Neural progenitor cell (in vitro differentiated cells): ENCODE results near the gene CSGALNACT2. TPM values are rescaled to one million over a fixed set of nuclear protein-coding genes. Genes with fewer than 3 reads are reported as not detected.

Experiments
- DNase-seq: peaks from one replicate; pipeline ENCODE4 v3.0.0-alpha.2; 2016; ENCODE audit warnings: low spot score
- H2AFZ ChIP-seq: fragments of 200-600 bp; sonication (generic); replicated peaks from 2 replicates; pipeline ENCODE4 v1.6.1; 2016; ENCODE audit warnings: antibody characterized with exemption
- H3F3A ChIP-seq: fragments of 200-600 bp; sonication (generic); 2 replicates; pipeline ENCODE4 v1.6.1; 2016; ENCODE audit warnings: antibody characterized with exemption, low read depth
- H3K27ac ChIP-seq: fragments of 200-600 bp; sonication (generic); 2 replicates; pipeline ENCODE4 v1.5.1; 2016; ENCODE audit warnings: mild to moderate bottlenecking
- H3K27me3 ChIP-seq: fragments of 200-600 bp; sonication (generic); 2 replicates; pipeline ENCODE4 v1.6.1; 2016; ENCODE audit warnings: mild to moderate bottlenecking, moderate library complexity
- H3K36me3 ChIP-seq: fragments of 200-600 bp; sonication (generic); 2 replicates; pipeline ENCODE4 v1.5.1; 2016
- H3K4me1 ChIP-seq: fragments of 200-600 bp; sonication (generic); 2 replicates; pipeline ENCODE4 v1.6.1; 2016; ENCODE audit warnings: mixed run types
- H3K4me2 ChIP-seq: fragments of 200-600 bp; sonication (generic); 2 replicates; pipeline ENCODE4 v1.6.1; 2016
- H3K4me3 ChIP-seq: fragments of 200-600 bp; sonication (generic); 2 replicates; pipeline ENCODE4 v1.5.1; 2016
- H3K79me2 ChIP-seq: fragments of 200-600 bp; sonication (generic); 2 replicates; pipeline ENCODE4 v1.6.1; 2016; ENCODE audit warnings: low read depth
- H3K9ac ChIP-seq: fragments of 200-600 bp; sonication (generic); 2 replicates; pipeline ENCODE4 v1.6.1; 2016
- H3K9me3 ChIP-seq: fragments of 200-600 bp; sonication (generic); 2 replicates; pipeline ENCODE4 v1.5.1; 2016; ENCODE audit warnings: low read depth
- H4K20me1 ChIP-seq: fragments of 200-600 bp; sonication (generic); 2 replicates; pipeline ENCODE4 v1.6.1; 2016; ENCODE audit warnings: low read depth
- H3K27ac Mint-ChIP-seq: 3 replicates; pipeline ENCODE4 v1.8.0; 2021; ENCODE audit warnings: mixed read lengths
- H3K27me3 Mint-ChIP-seq: 2 replicates; pipeline ENCODE4 v1.8.0; 2022; ENCODE audit warnings: low read depth, mild to moderate bottlenecking, inconsistent platforms, moderate library complexity, mixed read lengths; ENCODE audit not compliant: insufficient read depth
- H3K36me3 Mint-ChIP-seq: 3 replicates; pipeline ENCODE4 v1.8.0; 2021; ENCODE audit warnings: mixed read lengths
- H3K4me1 Mint-ChIP-seq: 3 replicates; pipeline ENCODE4 v1.8.0; 2021; ENCODE audit warnings: mixed read lengths
- H3K4me3 Mint-ChIP-seq: 3 replicates; pipeline ENCODE4 v1.8.0; 2021; ENCODE audit warnings: mild to moderate bottlenecking, moderate library complexity, mixed read lengths
- H3K9me3 Mint-ChIP-seq: 3 replicates; pipeline ENCODE4 v1.8.0; 2020; ENCODE audit warnings: mixed read lengths
- EZH2 ChIP-seq: fragments of 200-600 bp; sonication (generic); IDR thresholded peaks from 2 replicates; pipeline ENCODE4 v1.6.1; 2017; ENCODE audit warnings: antibody characterized with exemption, mild to moderate bottlenecking, moderate library complexity
- EZH2phosphoT487 ChIP-seq: fragments of 200-600 bp; sonication (generic); IDR thresholded peaks from 2 replicates; pipeline ENCODE4 v1.6.1; 2017; ENCODE audit warnings: antibody characterized with exemption
- total RNA-seq: library from RNA; depleted of rRNA; stranded (reverse); fragments of >200 nt; gene quantifications from 2 replicates; pipeline ENCODE4 v1.2.3, GENCODE V29; 2015; ENCODE audit warnings: low replicate concordance
- TF ChIP-seq, protein P1 (sequence below): fragments of 200-600 bp; sonication (generic); IDR thresholded peaks from 2 replicates; pipeline ENCODE4 v1.5.1; 2017; ENCODE audit warnings: antibody characterized with exemption, mild to moderate bottlenecking

Gene CSGALNACT2
- total RNA-seq, 1 donor from 2014 or later: 9.3 TPM

- no peak overlapping the region for H3K27ac Mint-ChIP-seq
- Histone ChIP-seq H3K9ac (no peak overlapping the region), H3K4me2 (no peak overlapping the region), H4K20me1 (no peaks in the 10 kb centered on the region), H2AFZ (no peak overlapping the region), H3K27ac (no peak overlapping the region), H3K4me3 (no peak overlapping the region), H3F3A (no peaks in the 10 kb centered on the region), H3K27me3 (no peaks in the 10 kb centered on the region), H3K9me3 (no peaks in the 10 kb centered on the region), H3K36me3 (no peaks in the 10 kb centered on the region), H3K4me1 (no peaks in the 10 kb centered on the region), H3K79me2 (no peaks in the 10 kb centered on the region)
- H3K4me3 Mint-ChIP-seq: no peak overlapping the region
- no peaks in the 10 kb centered on the region for H3K9me3 Mint-ChIP-seq
- no peaks in the 10 kb centered on the region for H3K36me3 Mint-ChIP-seq
- H3K4me1 Mint-ChIP-seq: no peaks in the 10 kb centered on the region
- no peak for DNase-seq
- no peak for TF ChIP-seq EZH2
- TF ChIP-seq EZH2phosphoT487: no peak
- TF ChIP-seq, protein P1, sequence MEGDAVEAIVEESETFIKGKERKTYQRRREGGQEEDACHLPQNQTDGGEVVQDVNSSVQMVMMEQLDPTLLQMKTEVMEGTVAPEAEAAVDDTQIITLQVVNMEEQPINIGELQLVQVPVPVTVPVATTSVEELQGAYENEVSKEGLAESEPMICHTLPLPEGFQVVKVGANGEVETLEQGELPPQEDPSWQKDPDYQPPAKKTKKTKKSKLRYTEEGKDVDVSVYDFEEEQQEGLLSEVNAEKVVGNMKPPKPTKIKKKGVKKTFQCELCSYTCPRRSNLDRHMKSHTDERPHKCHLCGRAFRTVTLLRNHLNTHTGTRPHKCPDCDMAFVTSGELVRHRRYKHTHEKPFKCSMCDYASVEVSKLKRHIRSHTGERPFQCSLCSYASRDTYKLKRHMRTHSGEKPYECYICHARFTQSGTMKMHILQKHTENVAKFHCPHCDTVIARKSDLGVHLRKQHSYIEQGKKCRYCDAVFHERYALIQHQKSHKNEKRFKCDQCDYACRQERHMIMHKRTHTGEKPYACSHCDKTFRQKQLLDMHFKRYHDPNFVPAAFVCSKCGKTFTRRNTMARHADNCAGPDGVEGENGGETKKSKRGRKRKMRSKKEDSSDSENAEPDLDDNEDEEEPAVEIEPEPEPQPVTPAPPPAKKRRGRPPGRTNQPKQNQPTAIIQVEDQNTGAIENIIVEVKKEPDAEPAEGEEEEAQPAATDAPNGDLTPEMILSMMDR: no peak
- no peaks in the 10 kb centered on the region for H3K27me3 Mint-ChIP-seq
These were observed 23.3 kb upstream of the CSGALNACT2 start for GRCh38 chr10:43114743-43115611.

DNA sequence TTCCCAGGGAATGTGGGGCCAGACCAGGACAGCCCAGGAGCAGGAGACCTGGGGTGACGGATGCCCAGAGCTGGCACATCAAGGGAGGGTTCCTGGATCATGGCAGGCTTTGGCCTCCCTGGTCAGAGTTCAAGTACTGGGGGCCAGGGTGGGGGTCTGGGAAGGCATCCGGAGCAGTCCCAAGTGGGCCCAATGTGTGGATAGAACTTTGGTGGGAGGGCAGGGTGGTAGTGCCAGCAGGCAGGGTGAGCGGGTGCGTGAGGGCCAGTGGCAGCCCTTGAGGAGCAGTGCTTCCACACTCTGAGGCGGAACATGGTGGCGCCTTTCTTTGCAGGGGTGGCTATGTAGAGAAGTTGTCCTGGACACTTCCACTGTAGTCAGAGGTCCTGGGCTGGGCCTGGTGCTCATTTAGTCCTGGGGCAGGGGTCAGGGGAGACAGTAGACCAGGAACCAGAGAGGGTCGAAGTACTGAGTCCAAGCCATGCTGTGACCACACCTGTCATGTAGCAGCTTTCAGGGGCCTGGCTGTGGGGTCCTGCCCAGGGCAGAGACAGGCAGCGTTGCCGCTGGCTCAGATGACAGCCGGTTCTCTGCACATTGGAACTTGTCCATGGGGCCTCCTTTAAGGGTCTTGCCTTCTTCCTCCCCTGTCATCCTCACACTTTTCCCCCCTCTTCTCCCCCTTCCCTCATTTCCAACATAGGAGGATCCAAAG lies 22.2 kb upstream of the CSGALNACT2 start:
- H3K27me3 ChIP-seq: no peaks in the 10 kb centered on the region
- Mint-ChIP-seq H3K4me3 (no peak overlapping the region), H3K36me3 (no peaks in the 10 kb centered on the region), H3K4me1 (peaks cover 8% of the 10 kb centered on the region), H3K27me3 (no peaks in the 10 kb centered on the region), H3K27ac (no peak overlapping the region), H3K9me3 (no peaks in the 10 kb centered on the region)
- H3K9ac ChIP-seq: no peak overlapping the region
- H3K27ac ChIP-seq: no peak overlapping the region
- no peak for DNase-seq
- no peaks in the 10 kb centered on the region for H4K20me1 ChIP-seq
- H3K36me3 ChIP-seq: no peaks in the 10 kb centered on the region
- no peaks in the 10 kb centered on the region for H3K9me3 ChIP-seq
- H2AFZ ChIP-seq: no peak overlapping the region
- H3K79me2 ChIP-seq: no peaks in the 10 kb centered on the region
- TF ChIP-seq EZH2phosphoT487 (no peak), EZH2 (no peak)
- TF ChIP-seq, protein P1: no peak
- no peak overlapping the region for H3K4me2 ChIP-seq
- no peaks in the 10 kb centered on the region for H3F3A ChIP-seq
- no peak overlapping the region for H3K4me3 ChIP-seq
- H3K4me1 ChIP-seq: no peaks in the 10 kb centered on the region

DNA sequence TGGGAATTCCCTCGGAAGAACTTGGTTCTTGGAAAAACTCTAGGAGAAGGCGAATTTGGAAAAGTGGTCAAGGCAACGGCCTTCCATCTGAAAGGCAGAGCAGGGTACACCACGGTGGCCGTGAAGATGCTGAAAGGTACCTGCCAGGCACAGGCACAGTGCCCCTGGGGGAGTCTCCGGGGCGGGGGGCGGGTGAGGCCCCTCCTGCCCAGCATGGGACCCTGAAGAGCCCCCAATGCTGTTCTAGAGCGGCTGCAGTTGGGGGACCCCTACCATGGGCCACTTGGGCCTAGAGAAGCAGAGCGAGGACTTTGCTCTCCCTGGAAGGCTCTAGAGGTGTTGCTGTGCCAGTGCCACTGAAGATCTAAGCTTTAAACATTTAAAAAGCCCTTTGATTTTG lies 21.6 kb upstream of the CSGALNACT2 start:
- Histone ChIP-seq H3K9ac (no peak overlapping the region), H3K36me3 (no peaks in the 10 kb centered on the region), H4K20me1 (no peaks in the 10 kb centered on the region), H3K9me3 (no peaks in the 10 kb centered on the region), H3K4me3 (no peak overlapping the region), H3K4me1 (no peaks in the 10 kb centered on the region), H3K27me3 (no peaks in the 10 kb centered on the region), H3F3A (no peaks in the 10 kb centered on the region), H3K79me2 (no peaks in the 10 kb centered on the region), H3K4me2 (no peak overlapping the region), H2AFZ (no peak overlapping the region), H3K27ac (no peak overlapping the region)
- TF ChIP-seq EZH2 (no peak), EZH2phosphoT487 (no peak)
- TF ChIP-seq, protein P1: no peak
- Mint-ChIP-seq H3K27ac (no peak overlapping the region), H3K9me3 (no peaks in the 10 kb centered on the region), H3K4me3 (no peak overlapping the region), H3K4me1 (peaks cover 13% of the 10 kb centered on the region), H3K36me3 (no peaks in the 10 kb centered on the region), H3K27me3 (no peaks in the 10 kb centered on the region)
- DNase-seq: no peak
